Non-pigmented ciliary epithelial cell (primary cell): Measurements from ENCODE around the gene TEPSIN.
"Not testable (repeated sequence)": the region's sequence is repeated elsewhere in the genome, so short reads cannot be mapped to it uniquely, and the experiment has no call there.

Experiments
- DNase-seq: peaks from one replicate; pipeline ENCODE4 v3.0.0-alpha.2; 2010; ENCODE audit warnings: low read depth

Gene TEPSIN

DNA sequence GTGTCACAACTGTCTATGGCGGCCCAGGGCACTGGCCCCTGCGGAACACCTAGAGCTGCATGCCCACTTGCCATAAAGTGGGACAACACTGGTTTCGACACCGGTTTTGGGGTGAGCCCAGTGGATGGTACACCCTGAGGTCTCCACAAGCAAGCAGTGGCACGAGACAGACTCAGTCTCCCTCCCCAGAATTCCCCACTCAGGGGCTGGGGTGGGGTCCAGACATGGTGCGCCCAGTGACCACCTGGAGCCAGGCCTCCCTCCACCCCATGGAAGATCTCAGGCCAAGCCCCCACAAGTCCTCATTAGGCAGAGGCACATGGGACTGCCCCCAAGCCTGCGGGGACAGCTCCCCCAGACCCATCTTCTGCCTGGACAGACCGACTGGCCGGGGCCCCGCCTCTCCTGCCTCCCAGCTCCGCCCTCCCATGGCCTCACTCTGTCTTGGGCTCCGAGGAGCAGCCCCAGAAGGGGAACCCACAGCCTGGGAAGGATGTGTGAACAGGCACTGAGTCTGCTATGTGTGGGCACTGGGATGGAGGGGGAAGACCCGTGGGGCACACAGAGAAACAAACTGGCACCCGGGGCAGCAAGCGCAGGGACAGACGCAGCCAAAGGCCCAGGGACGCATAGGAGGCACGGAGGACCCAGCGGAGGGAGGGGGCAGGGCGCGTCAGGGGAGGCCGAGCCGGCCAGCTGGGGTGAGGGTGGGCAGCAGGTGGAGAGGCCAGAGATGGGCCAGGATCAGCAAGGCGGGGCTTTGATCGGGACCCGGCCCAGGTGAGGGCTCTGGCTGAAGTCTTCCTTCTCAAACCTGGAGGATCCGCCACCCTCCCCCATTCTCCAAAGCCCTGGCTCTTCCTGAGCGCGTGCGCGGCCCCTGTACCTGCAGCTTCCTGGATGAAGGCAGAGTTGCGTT lies 2.8 kb downstream of the TEPSIN start:
- DNase-seq: no peak

DNA sequence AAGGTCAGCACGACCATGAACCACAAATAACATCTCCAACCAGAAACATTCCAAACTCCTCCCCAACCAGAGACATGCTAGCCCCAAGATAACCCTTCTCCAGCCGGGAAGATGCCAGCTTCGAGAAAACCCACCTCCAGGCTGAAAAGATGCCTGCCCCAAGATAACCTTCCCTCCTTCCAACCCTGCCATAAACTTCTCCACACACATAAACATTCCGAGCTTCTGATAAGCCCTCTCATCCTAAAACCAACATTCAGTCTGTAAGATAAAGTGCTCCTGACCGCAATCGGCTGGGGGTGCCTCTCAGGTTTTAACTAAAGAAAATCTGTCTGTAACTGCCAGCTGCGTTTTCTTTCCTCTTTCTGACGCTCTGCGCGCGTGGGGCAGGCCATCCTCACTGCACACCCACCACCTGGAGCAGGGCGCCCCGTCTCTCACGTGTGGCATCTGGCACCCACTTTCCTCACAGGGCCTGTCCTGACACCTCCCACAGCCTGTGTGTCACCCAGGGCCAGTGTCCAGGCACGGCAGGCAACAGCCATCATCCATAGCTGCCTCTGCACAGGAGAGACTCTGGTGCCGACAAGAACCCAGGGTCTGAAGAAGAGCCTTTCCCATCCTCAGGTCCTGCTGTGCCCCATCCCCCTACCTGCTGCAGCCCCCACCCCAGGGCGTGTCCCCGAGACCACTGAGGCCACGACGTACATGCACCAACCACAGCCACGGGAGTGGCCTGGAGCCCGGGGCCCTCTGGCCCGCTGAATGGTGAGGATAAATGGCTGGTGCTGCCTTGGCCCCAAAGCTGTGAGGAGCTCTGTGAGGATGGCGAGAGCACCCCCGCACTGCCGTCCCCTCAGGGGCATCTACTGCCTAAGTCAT lies 3.7 kb downstream of the TEPSIN start:
- no peak for DNase-seq

DNA sequence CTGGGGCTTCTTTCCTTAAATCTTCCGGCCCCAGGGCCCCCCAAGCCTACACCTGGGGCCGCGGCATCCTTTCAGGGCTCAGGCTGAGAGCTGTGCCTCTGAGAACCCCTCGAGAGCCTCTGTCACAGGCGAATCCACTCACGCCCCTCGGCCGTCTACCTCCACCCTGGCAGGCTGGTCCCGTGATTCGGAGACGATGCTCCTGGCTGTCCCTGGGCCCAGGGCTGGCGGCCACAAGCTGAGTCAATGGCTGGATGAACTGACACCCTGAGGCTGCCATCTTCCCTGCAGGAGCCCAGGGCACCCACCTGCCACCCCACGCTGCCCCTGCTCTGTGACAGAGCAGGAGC lies 4.4 kb downstream of the TEPSIN start:
- no peak for DNase-seq

DNA sequence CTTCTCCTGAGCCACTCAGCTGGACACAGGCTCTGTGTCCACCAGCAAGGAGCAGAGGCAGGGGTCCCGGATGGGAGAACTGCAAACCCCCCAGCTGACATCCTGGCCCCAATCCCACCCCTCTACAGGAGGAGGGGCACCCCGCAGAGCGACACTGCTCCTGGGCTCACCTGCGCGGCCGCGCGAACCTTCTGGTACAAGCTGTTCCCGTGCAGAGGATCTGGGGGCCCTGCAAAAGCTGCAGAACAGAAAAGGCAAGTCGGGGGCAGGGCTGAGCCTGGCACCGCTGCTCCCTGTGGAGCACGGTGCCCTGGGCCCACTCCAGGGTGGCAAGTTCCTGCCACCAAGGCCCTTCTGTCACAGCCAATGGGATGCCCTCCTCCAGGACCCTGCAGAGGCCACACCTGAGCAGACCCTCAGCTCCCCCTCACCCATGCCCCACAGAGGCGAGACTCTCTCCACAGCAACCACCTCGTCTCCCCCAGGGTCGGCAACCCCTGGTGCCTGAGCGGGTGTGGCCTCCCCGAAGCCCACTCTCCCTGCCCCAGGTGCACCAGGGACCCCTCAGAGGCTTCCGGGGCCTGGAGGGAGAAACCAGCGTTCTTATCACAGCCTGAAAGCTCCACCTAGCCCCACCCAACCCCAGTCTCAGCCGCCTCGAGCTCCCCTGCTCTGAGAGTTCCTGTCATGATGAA lies 4.9 kb downstream of the TEPSIN start:
- no peak for DNase-seq

DNA sequence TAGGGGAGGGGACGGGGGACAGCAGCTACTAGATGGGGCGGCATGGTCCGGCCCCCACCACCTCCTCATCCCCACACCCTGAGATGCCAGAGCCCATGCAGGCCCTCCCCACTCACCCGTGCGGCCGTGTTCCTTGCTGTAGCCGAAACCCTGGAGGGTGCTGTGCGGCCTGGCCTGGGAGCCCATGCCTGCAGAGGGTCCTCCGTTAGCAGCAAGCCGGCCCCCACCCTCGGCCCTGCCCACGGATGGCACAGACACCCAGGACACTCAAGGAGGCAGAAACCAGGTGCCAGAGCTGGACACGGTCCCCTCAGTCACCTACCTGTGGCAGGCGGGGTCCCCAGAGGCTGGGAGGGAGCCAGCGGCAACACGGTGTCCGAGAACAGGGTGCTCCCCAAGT lies 5.5 kb downstream of the TEPSIN start:
- no peak for DNase-seq

DNA sequence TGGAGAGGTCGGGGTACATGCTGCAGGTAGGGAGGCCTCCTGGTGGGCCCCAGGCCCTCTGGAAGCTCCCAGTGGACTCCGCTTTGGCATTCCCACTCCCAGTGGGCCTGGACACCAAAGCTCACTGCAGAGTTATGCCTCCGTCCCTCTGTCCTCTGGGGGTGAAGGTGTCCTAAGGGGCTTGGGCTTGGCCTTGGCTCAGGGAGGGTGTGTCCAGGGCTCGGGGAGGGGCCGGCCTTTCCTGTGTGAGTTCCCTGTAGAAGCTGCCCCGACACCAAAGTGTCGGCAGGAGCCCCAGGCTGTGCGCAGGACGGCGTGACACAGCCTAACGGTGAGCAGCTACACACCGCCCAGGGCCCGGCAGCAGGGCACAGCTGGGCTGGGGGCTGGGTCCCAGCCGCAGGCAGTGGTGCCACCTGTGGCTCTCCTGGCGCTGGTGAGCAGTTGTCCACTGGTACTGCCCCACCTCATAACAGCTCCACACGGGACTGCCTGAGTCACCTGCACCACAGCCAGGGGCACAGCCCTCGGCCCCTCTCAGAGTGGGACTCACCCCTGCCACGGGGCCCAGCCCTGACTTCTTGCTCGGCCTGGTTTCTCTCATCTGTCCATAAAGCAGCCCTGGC lies 6.1 kb downstream of the TEPSIN start:
- DNase-seq: no peak

DNA sequence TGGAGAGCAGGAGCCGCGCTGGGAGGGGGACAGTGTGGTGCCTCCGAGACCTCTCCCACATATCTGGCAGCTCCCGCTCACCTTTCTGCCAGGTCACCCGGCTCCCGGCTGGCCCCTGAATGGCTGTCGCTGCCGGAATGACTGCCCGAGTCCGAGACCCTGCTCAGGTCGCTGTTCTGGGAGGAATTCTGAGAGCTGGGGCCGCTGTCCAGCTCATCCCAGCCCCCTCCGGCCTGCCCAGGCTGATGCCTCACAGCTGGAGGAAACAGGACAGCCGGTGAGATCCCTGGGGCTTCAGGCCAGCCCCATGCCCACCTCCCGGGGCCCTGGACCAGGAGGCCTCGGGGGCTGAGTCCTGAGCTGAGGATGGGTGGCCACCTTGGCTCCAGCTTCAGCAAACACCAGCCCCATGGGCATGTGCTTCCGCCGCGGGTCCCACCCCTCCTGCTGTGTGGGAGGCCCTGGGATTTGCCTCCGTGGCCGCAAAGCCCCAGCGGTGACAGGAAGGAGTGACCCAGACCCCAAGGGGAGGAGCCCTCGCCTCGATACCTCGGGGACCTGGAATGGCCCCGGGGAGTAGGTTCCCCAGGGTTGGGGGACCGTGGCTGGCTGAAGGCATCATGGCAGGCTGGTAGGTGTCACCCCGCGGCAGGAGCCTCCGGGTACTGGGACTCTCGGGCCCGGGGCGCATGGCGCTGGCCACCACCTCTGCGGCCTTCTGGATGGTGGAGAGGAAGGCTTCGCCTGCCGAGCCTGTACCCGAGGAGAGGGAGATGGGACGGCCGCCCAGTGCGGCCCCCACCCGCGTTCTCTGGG lies 6.9 kb downstream of the TEPSIN start:
- DNase-seq: no peak

DNA sequence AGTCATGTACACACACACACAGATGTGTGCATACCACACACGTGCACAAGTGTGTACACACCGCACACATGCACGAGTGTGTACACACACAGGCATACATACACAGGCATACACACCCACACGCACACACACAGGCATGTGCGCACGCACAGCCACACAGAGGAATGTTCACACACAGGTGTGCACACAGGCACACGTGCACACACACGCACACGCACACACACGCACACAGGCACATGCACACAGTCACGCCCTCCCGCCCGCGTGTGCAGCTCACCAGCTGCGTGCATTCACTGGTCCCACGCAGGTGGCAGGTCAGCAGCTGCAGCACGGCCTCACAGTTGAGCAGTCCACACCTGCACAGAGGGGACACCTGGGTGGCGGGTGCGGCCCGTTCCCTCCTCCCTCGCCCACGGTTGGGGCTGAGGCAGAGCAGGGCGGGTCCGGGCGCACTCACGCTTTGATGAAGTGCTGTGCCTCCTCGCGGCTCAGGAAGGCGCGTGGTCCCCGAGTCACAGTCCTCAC lies 7.7 kb downstream of the TEPSIN start:
- no peak for DNase-seq

DNA sequence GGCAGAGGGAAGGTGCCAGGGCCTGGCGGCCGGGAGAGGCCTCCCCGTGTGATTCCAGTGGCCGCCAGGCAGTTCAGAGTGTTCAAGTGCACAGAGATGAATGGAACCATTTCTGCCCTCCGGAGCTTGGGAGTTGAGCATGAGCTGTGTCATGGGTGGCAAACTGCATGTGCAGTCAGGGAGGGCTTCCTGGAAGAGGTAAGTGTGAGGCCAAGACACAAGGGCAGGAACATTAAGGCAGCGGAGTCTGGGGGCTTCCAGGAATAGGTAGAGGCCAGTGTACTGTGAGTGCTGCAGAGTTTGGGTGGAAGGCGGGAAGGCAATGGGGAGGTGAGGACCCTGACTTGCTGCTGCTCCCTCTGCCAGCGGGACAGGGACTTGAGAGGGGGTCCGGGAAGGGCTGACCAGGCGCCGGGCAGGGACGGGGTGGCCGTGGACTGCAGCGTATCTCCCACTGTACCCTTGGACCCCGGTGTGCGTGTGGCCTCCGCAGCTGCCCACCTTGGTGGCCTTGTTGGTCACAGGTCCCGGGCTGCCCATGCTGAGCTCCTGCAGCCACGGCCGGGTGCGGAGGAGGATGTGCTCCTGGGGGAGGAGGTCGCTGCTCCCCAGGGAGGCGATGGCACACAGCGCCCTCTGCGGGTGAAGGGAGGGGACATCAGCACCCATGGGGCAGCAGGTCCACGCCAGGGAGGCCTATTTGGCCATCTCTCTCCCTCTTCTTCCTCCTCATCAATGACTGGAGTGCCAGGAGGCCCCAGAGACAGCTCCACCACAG lies 8.6 kb downstream of the TEPSIN start:
- DNase-seq: no peak

DNA sequence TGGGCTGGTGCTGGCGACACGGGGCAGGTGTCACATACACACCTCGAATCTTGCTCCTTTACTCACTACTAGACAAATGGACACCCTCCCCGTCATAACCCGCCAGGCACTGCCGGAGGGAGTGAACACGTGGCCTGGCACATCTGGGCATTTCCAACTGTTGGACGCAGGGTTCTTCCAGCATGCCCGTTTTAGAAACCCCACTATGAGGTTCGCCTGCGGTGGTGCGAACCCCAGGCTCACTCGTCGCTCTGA lies 9.3 kb downstream of the TEPSIN start:
- no peak for DNase-seq

DNA sequence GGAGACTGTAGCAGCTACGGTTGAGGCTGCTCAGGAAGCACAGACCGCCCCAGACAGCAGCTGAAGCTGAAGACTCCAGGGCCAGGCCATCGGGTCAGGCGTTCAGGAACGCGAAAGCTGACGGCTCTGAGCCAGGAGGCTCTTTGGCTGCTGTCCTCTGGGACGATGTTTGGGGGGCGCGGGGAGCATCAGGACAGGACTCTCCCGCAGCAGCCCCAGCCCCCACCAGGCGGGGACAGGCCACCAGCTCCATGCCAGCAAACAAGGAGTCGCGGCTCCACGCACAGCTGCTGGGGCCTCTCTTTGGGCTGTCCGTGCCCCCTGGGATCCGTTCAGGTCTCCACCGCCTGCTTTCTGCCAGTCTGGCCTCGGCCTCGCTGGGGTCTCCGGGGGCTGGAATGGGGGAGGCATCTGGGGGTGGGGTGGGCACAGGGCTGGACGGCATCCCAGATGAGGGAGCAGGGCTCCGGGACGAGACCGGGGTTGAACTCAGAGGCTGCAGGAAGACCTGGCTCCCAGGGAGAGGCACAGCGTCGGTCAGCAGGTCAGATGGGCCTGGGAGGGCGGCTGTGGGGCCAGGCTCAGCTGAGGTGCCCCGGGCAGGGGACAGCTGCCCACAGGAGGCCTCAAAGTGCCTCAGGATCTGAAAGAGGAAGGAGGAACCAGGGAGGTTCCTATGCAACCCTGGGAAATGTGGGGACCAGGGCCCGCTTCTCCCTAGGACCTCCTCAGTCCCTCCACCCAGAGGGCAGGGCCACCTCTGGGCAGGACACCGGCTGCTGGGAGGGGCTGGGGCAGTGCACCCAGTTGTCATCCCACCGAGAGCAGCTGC lies 9.8 kb downstream of the TEPSIN start:
- no peak for DNase-seq

DNA sequence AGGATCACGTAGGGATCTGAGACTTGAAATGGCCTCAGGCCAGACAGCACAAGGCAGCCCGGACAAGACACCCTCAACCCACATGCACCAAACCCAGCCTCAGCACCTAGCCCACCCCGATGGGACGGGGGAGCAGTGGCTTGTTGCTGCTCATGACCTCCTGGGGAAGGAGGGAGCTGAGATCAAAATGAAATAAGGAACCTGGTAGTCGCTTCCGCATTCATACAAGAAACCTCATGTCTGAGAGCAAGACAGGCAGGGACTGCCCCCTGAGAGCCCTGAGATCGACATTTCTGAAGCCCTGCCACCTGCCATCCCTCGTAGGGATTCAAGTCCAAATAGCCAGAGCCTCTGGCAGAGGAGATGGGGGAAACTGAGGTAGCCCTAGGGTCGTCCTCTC lies 10.4 kb downstream of the TEPSIN start:
- DNase-seq: no peak

DNA sequence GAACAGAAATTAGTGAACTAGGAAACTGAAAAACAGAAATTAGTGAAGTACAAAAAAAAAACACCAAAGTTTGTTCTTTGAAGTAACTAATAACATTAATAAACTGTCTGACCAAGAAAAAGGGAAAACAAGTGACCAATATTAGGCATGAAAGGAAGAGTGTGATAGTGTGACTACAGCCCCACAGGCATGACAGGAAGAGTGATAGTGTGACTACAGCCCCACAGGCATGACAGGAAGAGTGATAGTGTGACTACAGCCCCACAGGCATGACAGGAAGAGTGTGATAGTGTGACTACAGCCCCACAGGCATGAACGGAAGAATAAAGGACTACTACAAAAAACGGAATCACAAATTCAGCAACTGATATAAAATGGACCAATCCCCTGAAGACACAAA lies 11.2 kb downstream of the TEPSIN start:
- DNase-seq: not testable (repeated sequence)

DNA sequence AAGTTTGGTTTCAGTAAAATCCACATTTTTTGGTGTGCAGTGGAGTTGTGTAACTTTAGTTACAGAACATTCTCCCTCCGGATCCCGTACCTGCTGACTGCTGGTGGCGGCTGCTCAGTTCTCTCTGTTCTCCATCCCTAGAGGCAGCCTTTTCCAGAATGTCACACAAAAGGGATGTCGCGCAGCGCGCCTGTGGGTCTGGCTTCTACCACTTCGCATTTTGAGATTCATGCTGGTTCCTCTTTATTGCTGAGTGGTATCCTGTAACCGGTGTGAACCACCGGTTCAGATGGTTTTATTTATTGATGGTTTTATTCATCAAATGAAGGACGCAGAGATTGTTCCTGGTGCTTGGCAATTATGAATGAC lies 15.1 kb downstream of the TEPSIN start:
- no peak for DNase-seq

DNA sequence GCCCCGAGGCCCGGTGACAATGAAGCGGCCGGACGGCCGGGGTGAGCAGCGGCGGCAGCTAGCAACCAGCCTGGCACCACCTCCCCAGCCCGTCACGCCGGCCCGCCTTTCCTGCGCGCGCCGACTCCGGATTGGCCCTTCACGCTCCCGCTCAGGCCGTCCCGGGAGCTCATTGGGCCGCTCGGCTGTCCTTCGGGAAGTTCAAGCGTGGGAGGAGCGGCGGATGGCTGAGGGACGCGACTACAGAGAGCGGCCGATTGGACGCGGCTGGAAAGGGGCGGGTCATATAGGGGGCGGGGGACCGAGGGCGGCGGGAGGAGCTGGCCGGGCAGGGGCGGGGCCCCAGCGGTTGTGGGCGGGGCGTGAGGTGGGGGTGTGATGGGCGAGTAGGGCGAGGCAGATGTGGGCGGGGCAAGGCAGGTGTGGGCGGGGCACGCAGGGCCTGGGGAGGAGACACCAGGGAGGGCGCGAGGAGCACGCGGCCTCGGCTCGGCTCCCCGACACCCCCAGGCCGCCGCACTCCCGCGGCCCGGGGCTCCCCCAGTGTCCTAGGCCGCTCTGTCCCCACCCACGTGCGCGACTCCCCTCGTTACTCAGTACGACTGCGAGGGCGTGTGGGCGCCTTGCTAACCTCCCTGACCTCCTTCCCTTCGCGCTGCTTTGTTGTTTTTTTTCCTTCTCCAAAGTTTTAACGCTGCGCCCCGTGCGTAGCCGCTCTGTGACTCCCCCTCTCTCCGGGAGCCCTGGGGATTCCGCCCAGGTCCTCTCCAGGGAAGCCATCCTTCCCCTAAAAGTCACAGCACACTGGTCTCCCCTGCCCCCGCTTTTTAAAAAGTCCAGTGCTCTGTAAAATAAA lies 15.7 kb downstream of the TEPSIN start, which contains the start of gene CEP131:
Gene CEP131, minus strand, starts transcription at position 60 of the 856 bp plus-strand sequence. CDS start 2,909 bp downstream, outside the sequence.
- peak; percentile 85 for DNase-seq

DNA sequence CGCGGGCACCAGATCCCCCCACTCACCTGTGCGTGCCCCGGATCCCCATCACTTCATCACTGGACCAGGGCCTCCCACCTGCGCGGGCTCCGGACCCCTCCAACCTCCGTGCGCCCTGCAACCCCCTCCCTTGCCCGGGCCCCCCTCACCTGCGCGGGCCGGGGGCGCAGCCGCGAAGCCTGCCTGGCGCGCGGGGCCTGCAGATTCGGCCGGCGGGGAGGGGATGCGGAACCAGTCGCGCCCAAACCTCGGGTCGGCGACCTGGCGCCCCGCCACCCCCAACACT lies 16.3 kb downstream of the TEPSIN start:
- no peak for DNase-seq

DNA sequence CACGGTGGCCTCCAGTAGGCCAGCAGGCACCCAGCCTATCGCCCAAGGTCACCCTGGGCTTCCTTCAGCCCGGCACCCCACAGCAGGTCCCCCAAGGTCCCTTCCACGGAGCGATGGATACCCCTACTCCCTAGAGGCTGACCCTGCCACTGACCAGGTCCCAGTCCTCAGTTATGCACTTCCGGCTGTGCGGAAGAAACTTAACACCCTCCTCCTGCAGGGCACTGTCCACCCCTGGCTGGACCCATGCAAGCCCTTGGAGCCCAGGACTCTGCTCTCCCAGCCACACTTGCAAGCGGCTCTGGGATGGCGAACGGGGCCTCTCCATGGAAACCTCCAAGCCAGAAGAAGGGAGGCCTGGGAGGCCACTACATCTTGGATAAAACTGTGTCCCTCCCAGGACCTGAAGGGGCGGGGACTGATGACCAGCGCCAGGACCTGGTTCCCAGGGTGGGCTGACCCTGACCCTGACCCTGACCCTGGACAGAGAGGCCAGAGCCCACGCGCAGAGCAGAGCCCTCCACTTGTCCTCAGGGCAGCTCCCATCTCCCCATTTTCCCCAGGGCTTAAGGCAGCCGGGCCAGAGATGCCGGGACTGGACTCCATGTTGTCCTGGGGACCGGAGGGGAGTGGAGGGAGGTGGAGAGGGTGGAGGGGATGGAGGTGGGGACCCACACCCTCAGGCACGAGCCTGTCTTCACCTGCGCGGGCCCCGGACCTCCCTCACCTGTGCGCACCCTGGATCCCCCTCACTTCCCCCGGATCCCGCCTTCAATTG lies 16.8 kb downstream of the TEPSIN start:
- no peak for DNase-seq

DNA sequence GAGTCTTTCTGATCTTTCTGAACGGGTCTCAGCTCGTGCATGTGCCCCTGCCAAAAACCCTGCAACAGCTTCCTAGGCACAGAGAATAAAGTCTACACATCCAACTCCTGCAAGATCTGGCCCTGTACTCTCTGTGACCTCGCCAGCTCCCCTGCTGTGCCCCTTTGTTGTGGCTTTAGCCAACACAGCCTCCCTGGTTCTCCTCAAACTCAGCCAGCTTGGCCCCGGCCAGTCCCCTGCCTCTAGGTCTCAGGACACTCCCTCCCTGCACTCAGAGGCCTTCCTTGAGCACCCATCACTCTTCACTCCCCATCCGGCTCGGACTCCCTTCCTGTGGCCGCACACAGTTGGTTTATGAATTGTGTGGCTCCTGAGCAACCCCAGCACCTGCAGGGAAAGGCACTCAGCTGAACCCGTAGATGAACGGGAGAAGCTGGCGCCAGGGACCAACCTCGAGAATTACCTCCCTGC lies 17.4 kb downstream of the TEPSIN start:
- DNase-seq: no peak
